Measurements from ENCODE around the gene FIBP. TPM values are rescaled to one million over a fixed set of nuclear protein-coding genes. Genes with fewer than 3 reads are reported as not detected.
"Not testable (repeated sequence)": the region's sequence is repeated elsewhere in the genome, so short reads cannot be mapped to it uniquely, and the experiment has no call there.

FIBP gene
- total RNA-seq, 3 donors from 2014 or later: 72.8 to 86.1 (median 83.9) TPM

GRCh38 chr11:65856689-65857499 is 31.4 kb downstream of the FIBP start:
- H3K4me3 Mint-ChIP-seq: peak overlapping the region; percentile 90
- peaks cover 54% of the 10 kb centered on the region for H3K4me1 Mint-ChIP-seq (ENCODE audit: low read depth)
- no peaks in the 10 kb centered on the region for H3K9me3 Mint-ChIP-seq
- DNase-seq: peak; percentile 80
- H3K36me3 Mint-ChIP-seq (ENCODE audit: insufficient read depth): peaks cover 34% of the 10 kb centered on the region
- peak in 1 of 2 donors; percentile 10 for ATAC-seq
- no peaks in the 10 kb centered on the region for H3K27me3 Mint-ChIP-seq (ENCODE audit: low read depth)

- H3K9me3 Mint-ChIP-seq: no peaks in the 10 kb centered on the region
- peaks cover 40% of the 10 kb centered on the region for H3K36me3 Mint-ChIP-seq (ENCODE audit: insufficient read depth)
- ATAC-seq (no peak), DNase-seq (no peak)
- peaks cover 47% of the 10 kb centered on the region for H3K4me1 Mint-ChIP-seq (ENCODE audit: low read depth)
- H3K4me3 Mint-ChIP-seq: peak overlapping the region; percentile 90
- H3K27me3 Mint-ChIP-seq (ENCODE audit: low read depth): no peaks in the 10 kb centered on the region
These were observed 32.3 kb downstream of the FIBP start for GRCh38 chr11:65855927-65856363.

GRCh38 chr11:65854852-65855837 is 33.1 kb downstream of the FIBP start:
- ATAC-seq: no peak
- DNase-seq: no peak

GRCh38 chr11:65854161-65854592 is 34.1 kb downstream of the FIBP start:
- ATAC-seq (no peak), DNase-seq (no peak)
- Mint-ChIP-seq H3K27me3 (ENCODE audit: low read depth) (no peaks in the 10 kb centered on the region), H3K36me3 (ENCODE audit: insufficient read depth) (peaks cover 40% of the 10 kb centered on the region), H3K4me3 (peak overlapping the region; percentile 43), H3K4me1 (ENCODE audit: low read depth) (peaks cover 41% of the 10 kb centered on the region), H3K9me3 (no peaks in the 10 kb centered on the region)

More at GRCh38 chr11:65854852-65855837, 33.1 kb downstream of the FIBP start:
- peak overlapping the region; percentile 90 for H3K4me3 Mint-ChIP-seq
- H3K4me1 Mint-ChIP-seq (ENCODE audit: low read depth): peaks cover 46% of the 10 kb centered on the region
- H3K9me3 Mint-ChIP-seq: no peaks in the 10 kb centered on the region
- peaks cover 40% of the 10 kb centered on the region for H3K36me3 Mint-ChIP-seq (ENCODE audit: insufficient read depth)
- no peaks in the 10 kb centered on the region for H3K27me3 Mint-ChIP-seq (ENCODE audit: low read depth)

GRCh38 chr11:65853246-65853979 is 34.9 kb downstream of the FIBP start:
- Mint-ChIP-seq H3K36me3 (ENCODE audit: insufficient read depth) (peaks cover 40% of the 10 kb centered on the region), H3K4me1 (ENCODE audit: low read depth) (peaks cover 35% of the 10 kb centered on the region), H3K4me3 (no peak overlapping the region), H3K9me3 (no peaks in the 10 kb centered on the region), H3K27me3 (ENCODE audit: low read depth) (no peaks in the 10 kb centered on the region)
- DNase-seq (no peak), ATAC-seq (no peak)

GRCh38 chr11:65852508-65853245 is 35.6 kb downstream of the FIBP start:
- Mint-ChIP-seq H3K4me1 (ENCODE audit: low read depth) (peaks cover 32% of the 10 kb centered on the region), H3K27me3 (ENCODE audit: low read depth) (no peaks in the 10 kb centered on the region), H3K9me3 (no peaks in the 10 kb centered on the region), H3K36me3 (ENCODE audit: insufficient read depth) (peaks cover 40% of the 10 kb centered on the region), H3K4me3 (no peak overlapping the region)
- DNase-seq: no peak
- ATAC-seq: no peak

- Mint-ChIP-seq H3K36me3 (ENCODE audit: insufficient read depth) (peaks cover 40% of the 10 kb centered on the region), H3K9me3 (no peaks in the 10 kb centered on the region), H3K27me3 (ENCODE audit: low read depth) (no peaks in the 10 kb centered on the region), H3K4me1 (ENCODE audit: low read depth) (peaks cover 32% of the 10 kb centered on the region), H3K4me3 (no peak overlapping the region)
- DNase-seq (no peak), ATAC-seq (no peak)
These were observed 36.3 kb downstream of the FIBP start for GRCh38 chr11:65851811-65852507.

GRCh38 chr11:65851083-65851579 is 37.1 kb downstream of the FIBP start:
- DNase-seq (no peak), ATAC-seq (peak; percentile 10 to 25)
- Mint-ChIP-seq H3K4me3 (no peak overlapping the region), H3K9me3 (no peaks in the 10 kb centered on the region), H3K36me3 (ENCODE audit: insufficient read depth) (peaks cover 33% of the 10 kb centered on the region), H3K27me3 (ENCODE audit: low read depth) (no peaks in the 10 kb centered on the region), H3K4me1 (ENCODE audit: low read depth) (peaks cover 24% of the 10 kb centered on the region)

GRCh38 chr11:65850217-65851082 is 37.8 kb downstream of the FIBP start:
- H3K36me3 Mint-ChIP-seq (ENCODE audit: insufficient read depth): peaks cover 26% of the 10 kb centered on the region
- DNase-seq (no peak), ATAC-seq (no peak)
- no peak overlapping the region for H3K4me3 Mint-ChIP-seq
- H3K9me3 Mint-ChIP-seq: no peaks in the 10 kb centered on the region
- peaks cover 18% of the 10 kb centered on the region for H3K4me1 Mint-ChIP-seq (ENCODE audit: low read depth)
- H3K27me3 Mint-ChIP-seq (ENCODE audit: low read depth): no peaks in the 10 kb centered on the region

- Mint-ChIP-seq H3K4me1 (ENCODE audit: low read depth) (peaks cover 14% of the 10 kb centered on the region), H3K36me3 (ENCODE audit: insufficient read depth) (peaks cover 22% of the 10 kb centered on the region), H3K27me3 (ENCODE audit: low read depth) (no peaks in the 10 kb centered on the region), H3K9me3 (no peaks in the 10 kb centered on the region), H3K4me3 (no peak overlapping the region)
- ATAC-seq (no peak), DNase-seq (no peak)
These were observed 38.5 kb downstream of the FIBP start for GRCh38 chr11:65849771-65850216.

GRCh38 chr11:65849366-65849765 is 38.9 kb downstream of the FIBP start:
- H3K4me1 Mint-ChIP-seq (ENCODE audit: low read depth): peaks cover 9% of the 10 kb centered on the region
- DNase-seq: no peak
- no peaks in the 10 kb centered on the region for H3K27me3 Mint-ChIP-seq (ENCODE audit: low read depth)
- H3K4me3 Mint-ChIP-seq: no peak overlapping the region
- ATAC-seq: no peak
- no peaks in the 10 kb centered on the region for H3K9me3 Mint-ChIP-seq
- peaks cover 18% of the 10 kb centered on the region for H3K36me3 Mint-ChIP-seq (ENCODE audit: insufficient read depth)

GRCh38 chr11:65848693-65849092 is 39.6 kb downstream of the FIBP start:
- not testable (repeated sequence) for H3K4me3 Mint-ChIP-seq; H3K27me3 Mint-ChIP-seq (ENCODE audit: low read depth); ATAC-seq; H3K4me1 Mint-ChIP-seq (ENCODE audit: low read depth); DNase-seq; H3K9me3 Mint-ChIP-seq
- peaks cover 13% of the 10 kb centered on the region for H3K36me3 Mint-ChIP-seq (ENCODE audit: insufficient read depth)
